HepG2 (cell line): ENCODE measurements around the gene KLHL40. TPM values are rescaled to one million over a fixed set of nuclear protein-coding genes. Genes with fewer than 3 reads are reported as not detected.

Experiments
- ELF4 ChIP-seq: sonication (generic); formaldehyde crosslinking; IDR thresholded peaks from 2 replicates; pipeline ENCODE4 v1.5.0; 2020; ENCODE audit warnings: missing genetic modification reagents, mild to moderate bottlenecking, moderate library complexity, borderline replicate concordance
- HOXA7 ChIP-seq: sonication (generic); formaldehyde crosslinking; IDR thresholded peaks from 2 replicates; pipeline ENCODE4 v1.8.1; 2022; ENCODE audit warnings: mild to moderate bottlenecking, missing genetic modification reagents, moderate library complexity
- RARA ChIP-seq: IDR thresholded peaks from 2 replicates; pipeline ENCODE4 v1.6.1; 2016; ENCODE audit warnings: missing genetic modification reagents, missing compliant biosample characterization
- ZBTB20 ChIP-seq: sonication (generic); formaldehyde crosslinking; IDR thresholded peaks from 2 replicates; pipeline ENCODE4 v1.8.1; 2023; ENCODE audit warnings: missing genetic modification reagents, low read depth, mild to moderate bottlenecking, borderline replicate concordance
- ZNF260 ChIP-seq: sonication (generic); formaldehyde crosslinking; IDR thresholded peaks from 2 replicates; pipeline ENCODE4 v1.4.0; 2020; ENCODE audit warnings: missing genetic modification reagents, low read depth, mild to moderate bottlenecking, borderline replicate concordance
- ZNF30 ChIP-seq: sonication (generic); formaldehyde crosslinking; IDR thresholded peaks from 2 replicates; pipeline ENCODE4 v1.5.0; 2020; ENCODE audit warnings: mild to moderate bottlenecking, missing genetic modification reagents
- ZSCAN20 ChIP-seq: sonication (generic); formaldehyde crosslinking; IDR thresholded peaks from 2 replicates; pipeline ENCODE4 v1.4.0; 2020; ENCODE audit warnings: missing genetic modification reagents, mild to moderate bottlenecking, borderline replicate concordance
- polyA plus RNA-seq, 8 experiments: library from polyadenylated mRNA; depleted of rRNA in 3 of 8; stranded (reverse) in 7 of 8; unstranded in 1 of 8; fragments of >200 nt; fragmentation: Illumina TruSeq in 4 of 8; extraction: Trizol in 4 of 8; gene quantifications; 2 replicates each; pipeline versions ENCODE4 v1.2.1 to v1.2.3, GENCODE V29; 2011 to 2016; ENCODE audit warnings: low read depth in 4 of 8, missing spikeins in 1 of 8, mixed read lengths in 1 of 8; ENCODE audit not compliant: insufficient read depth in 1 of 8
- total RNA-seq, 5 experiments: library from RNA; depleted of rRNA; stranded (reverse); fragments of >200 nt; fragmentation: Illumina TruSeq; extraction: Trizol; gene quantifications; 2 replicates each; pipeline ENCODE4 v1.2.3, GENCODE V29; 2016; ENCODE audit warnings: low read depth in 1 of 5
- TF ChIP-seq, protein P1 (sequence below): sonication (generic); formaldehyde crosslinking; IDR thresholded peaks from 2 replicates; pipeline ENCODE4 v1.8.1; 2023; ENCODE audit warnings: mild to moderate bottlenecking, missing genetic modification reagents, borderline replicate concordance
- TF ChIP-seq, protein P2 (sequence below): sonication (generic); formaldehyde crosslinking; IDR thresholded peaks from 2 replicates; pipeline ENCODE4 v1.5.0; 2020; ENCODE audit warnings: missing genetic modification reagents, mild to moderate bottlenecking, borderline replicate concordance
- TF ChIP-seq, protein P3 (sequence below): sonication (generic); formaldehyde crosslinking; IDR thresholded peaks from 2 replicates; pipeline ENCODE4 v1.4.0; 2020; ENCODE audit warnings: missing genetic modification reagents
- TF ChIP-seq, protein P4 (sequence below): sonication (generic); formaldehyde crosslinking; IDR thresholded peaks from 2 replicates; pipeline ENCODE4 v1.4.0; 2020; ENCODE audit warnings: mild to moderate bottlenecking, missing genetic modification reagents
- TF ChIP-seq, protein P5 (sequence below): IDR thresholded peaks from 2 replicates; pipeline ENCODE4 v1.6.1; 2016
- TF ChIP-seq, protein P6 (sequence below): sonication (generic); formaldehyde crosslinking; IDR thresholded peaks from 2 replicates; pipeline ENCODE4 v1.5.0; 2020; ENCODE audit warnings: missing genetic modification reagents
- TF ChIP-seq, protein P7 (sequence below): sonication (generic); formaldehyde crosslinking; IDR thresholded peaks from 2 replicates; pipeline ENCODE4 v1.8.0; 2022; ENCODE audit warnings: mild to moderate bottlenecking, missing genetic modification reagents; ENCODE audit not compliant: insufficient replicate concordance

The KLHL40 gene
- total and polyA plus RNA-seq, 2 of the 13 experiments (the other 11 are each of a cell fraction or from before 2014, with no cell fraction given), result not detected

DNA sequence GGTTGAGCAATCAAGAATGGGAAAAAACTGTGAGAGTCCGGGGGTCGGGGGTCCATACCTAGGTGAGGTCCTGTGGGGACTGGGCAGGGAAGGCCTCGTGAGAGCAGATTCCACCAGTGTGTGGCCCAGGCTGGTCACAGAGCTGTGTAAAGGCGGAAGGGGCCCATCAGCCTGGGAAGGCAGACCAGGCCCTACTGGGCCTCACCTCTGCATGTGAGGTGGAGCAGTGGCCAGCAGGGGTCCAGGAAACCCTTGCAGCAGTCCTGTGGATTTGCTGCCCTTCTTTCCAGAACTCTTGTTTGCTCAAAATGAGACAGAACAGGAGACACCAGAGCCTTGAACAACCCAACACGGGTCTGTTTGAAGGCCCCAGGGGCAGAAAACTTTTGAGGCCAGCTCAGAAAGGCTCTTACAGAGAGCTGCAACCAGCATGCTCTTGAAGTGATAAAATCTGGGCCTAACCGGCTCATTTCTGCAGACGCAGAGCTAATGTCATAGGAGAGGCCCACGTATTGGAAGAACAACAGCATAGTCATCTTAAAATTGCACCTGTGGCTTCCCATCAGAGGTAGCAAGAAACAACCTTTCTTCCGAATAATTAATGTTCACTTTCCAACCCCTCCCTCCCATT, 47.6 kb downstream of the KLHL40 start (continued):
- TF ChIP-seq ZBTB20 (CRISPR knock-in tag) (no peak), ZNF30 (CRISPR knock-in tag) (no peak), ZNF260 (CRISPR knock-in tag) (no peak), ELF4 (CRISPR knock-in tag) (no peak), ZSCAN20 (CRISPR knock-in tag) (no peak), HOXA7 (CRISPR knock-in tag) (no peak), RARA (CRISPR knock-in tag) (peak; percentile 18; the same call in 1 of the 2 replicates)
- TF ChIP-seq, protein P1, sequence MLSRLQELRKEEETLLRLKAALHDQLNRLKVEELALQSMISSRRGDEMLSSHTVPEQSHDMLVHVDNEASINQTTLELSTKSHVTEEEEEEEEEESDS (CRISPR knock-in tag), result no peak
- TF ChIP-seq, protein P2, sequence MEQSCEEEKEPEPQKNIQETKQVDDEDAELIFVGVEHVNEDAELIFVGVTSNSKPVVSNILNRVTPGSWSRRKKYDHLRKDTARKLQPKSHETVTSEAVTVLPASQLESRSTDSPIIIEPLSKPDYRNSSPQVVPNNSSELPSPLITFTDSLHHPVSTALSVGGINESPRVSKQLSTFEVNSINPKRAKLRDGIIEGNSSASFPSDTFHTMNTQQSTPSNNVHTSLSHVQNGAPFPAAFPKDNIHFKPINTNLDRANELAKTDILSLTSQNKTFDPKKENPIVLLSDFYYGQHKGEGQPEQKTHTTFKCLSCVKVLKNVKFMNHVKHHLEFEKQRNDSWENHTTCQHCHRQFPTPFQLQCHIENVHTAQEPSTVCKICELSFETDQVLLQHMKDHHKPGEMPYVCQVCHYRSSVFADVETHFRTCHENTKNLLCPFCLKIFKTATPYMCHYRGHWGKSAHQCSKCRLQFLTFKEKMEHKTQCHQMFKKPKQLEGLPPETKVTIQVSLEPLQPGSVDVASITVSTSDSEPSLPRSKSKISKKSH (CRISPR knock-in tag), result 0 out of 2 replicates have a peak, but pooled peaks have one; percentile 50
- TF ChIP-seq, protein P3, sequence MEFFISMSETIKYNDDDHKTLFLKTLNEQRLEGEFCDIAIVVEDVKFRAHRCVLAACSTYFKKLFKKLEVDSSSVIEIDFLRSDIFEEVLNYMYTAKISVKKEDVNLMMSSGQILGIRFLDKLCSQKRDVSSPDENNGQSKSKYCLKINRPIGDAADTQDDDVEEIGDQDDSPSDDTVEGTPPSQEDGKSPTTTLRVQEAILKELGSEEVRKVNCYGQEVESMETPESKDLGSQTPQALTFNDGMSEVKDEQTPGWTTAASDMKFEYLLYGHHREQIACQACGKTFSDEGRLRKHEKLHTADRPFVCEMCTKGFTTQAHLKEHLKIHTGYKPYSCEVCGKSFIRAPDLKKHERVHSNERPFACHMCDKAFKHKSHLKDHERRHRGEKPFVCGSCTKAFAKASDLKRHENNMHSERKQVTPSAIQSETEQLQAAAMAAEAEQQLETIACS, result no peak
- TF ChIP-seq, protein P4, sequence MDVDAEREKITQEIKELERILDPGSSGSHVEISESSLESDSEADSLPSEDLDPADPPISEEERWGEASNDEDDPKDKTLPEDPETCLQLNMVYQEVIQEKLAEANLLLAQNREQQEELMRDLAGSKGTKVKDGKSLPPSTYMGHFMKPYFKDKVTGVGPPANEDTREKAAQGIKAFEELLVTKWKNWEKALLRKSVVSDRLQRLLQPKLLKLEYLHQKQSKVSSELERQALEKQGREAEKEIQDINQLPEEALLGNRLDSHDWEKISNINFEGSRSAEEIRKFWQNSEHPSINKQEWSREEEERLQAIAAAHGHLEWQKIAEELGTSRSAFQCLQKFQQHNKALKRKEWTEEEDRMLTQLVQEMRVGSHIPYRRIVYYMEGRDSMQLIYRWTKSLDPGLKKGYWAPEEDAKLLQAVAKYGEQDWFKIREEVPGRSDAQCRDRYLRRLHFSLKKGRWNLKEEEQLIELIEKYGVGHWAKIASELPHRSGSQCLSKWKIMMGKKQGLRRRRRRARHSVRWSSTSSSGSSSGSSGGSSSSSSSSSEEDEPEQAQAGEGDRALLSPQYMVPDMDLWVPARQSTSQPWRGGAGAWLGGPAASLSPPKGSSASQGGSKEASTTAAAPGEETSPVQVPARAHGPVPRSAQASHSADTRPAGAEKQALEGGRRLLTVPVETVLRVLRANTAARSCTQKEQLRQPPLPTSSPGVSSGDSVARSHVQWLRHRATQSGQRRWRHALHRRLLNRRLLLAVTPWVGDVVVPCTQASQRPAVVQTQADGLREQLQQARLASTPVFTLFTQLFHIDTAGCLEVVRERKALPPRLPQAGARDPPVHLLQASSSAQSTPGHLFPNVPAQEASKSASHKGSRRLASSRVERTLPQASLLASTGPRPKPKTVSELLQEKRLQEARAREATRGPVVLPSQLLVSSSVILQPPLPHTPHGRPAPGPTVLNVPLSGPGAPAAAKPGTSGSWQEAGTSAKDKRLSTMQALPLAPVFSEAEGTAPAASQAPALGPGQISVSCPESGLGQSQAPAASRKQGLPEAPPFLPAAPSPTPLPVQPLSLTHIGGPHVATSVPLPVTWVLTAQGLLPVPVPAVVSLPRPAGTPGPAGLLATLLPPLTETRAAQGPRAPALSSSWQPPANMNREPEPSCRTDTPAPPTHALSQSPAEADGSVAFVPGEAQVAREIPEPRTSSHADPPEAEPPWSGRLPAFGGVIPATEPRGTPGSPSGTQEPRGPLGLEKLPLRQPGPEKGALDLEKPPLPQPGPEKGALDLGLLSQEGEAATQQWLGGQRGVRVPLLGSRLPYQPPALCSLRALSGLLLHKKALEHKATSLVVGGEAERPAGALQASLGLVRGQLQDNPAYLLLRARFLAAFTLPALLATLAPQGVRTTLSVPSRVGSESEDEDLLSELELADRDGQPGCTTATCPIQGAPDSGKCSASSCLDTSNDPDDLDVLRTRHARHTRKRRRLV (CRISPR knock-in tag), result no peak
- TF ChIP-seq, protein P5, sequence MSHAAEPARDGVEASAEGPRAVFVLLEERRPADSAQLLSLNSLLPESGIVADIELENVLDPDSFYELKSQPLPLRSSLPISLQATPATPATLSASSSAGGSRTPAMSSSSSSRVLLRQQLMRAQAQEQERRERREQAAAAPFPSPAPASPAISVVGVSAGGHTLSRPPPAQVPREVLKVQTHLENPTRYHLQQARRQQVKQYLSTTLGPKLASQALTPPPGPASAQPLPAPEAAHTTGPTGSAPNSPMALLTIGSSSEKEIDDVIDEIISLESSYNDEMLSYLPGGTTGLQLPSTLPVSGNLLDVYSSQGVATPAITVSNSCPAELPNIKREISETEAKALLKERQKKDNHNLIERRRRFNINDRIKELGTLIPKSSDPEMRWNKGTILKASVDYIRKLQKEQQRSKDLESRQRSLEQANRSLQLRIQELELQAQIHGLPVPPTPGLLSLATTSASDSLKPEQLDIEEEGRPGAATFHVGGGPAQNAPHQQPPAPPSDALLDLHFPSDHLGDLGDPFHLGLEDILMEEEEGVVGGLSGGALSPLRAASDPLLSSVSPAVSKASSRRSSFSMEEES (CRISPR knock-in tag), result no peak
- TF ChIP-seq, protein P6, sequence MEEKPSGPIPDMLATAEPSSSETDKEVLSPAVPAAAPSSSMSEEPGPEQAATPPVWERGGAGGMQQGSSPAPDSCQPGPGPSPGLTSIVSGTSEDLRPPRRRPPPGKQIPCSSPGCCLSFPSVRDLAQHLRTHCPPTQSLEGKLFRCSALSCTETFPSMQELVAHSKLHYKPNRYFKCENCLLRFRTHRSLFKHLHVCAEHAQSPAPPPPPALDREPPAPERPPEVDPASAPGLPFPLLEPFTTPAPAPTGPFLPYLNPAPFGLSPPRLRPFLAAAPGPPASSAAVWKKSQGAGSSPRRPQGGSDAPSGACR (CRISPR knock-in tag), result peak; percentile 76; the same call in 1 of the 2 replicates
- TF ChIP-seq, protein P7, sequence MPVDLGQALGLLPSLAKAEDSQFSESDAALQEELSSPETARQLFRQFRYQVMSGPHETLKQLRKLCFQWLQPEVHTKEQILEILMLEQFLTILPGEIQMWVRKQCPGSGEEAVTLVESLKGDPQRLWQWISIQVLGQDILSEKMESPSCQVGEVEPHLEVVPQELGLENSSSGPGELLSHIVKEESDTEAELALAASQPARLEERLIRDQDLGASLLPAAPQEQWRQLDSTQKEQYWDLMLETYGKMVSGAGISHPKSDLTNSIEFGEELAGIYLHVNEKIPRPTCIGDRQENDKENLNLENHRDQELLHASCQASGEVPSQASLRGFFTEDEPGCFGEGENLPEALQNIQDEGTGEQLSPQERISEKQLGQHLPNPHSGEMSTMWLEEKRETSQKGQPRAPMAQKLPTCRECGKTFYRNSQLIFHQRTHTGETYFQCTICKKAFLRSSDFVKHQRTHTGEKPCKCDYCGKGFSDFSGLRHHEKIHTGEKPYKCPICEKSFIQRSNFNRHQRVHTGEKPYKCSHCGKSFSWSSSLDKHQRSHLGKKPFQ, result no peak
